ENCODE results near the gene CTSE.
A peak's percentile ranks its signal among the peaks of the same experiment; 100 is the strongest.

Gene CTSE

GRCh38 chr1:206002160-206002559 lies 21.5 kb downstream of the CTSE start:
- no peak for DNase-seq (ENCODE audit: low read depth in 1 of 2, low spot score in 1 of 2)
- H3K27me3 ChIP-seq (ENCODE audit: insufficient read depth, poor library complexity, severe bottlenecking): no peaks in the 10 kb centered on the region
- peak overlapping the region; percentile 77 for H3K27ac ChIP-seq (replicated peaks)
- TF ChIP-seq POLR2AphosphoS5 (IDR thresholded peaks at IDR 0.05; ENCODE audit: low read depth) (no peak), REST (IDR thresholded peaks at IDR 0.05; ENCODE audit: insufficient replicate concordance, low read depth) (no peak), GABPA (IDR thresholded peaks at IDR 0.05; ENCODE audit: low read depth) (no peak), CTCF (IDR thresholded peaks at IDR 0.05; ENCODE audit: insufficient read depth, low read length) (no peak), SPI1 (IDR thresholded peaks at IDR 0.05; ENCODE audit: borderline replicate concordance, low read depth) (no peak)
- H3K4me3 ChIP-seq (replicated peaks; ENCODE audit: insufficient read depth, low read length): peak overlapping the region; percentile 47

GRCh38 chr1:206001476-206001888 lies 22.2 kb downstream of the CTSE start:
- peak overlapping the region; percentile 77 for H3K27ac ChIP-seq (replicated peaks)
- peak; percentile 75 to 83 for DNase-seq (ENCODE audit: low read depth in 1 of 2, low spot score in 1 of 2)
- TF ChIP-seq CTCF (IDR thresholded peaks at IDR 0.05; ENCODE audit: insufficient read depth, low read length) (no peak), SPI1 (IDR thresholded peaks at IDR 0.05; ENCODE audit: borderline replicate concordance, low read depth) (no peak; the same call in 1 of the 2 replicates)
- no peaks in the 10 kb centered on the region for H3K27me3 ChIP-seq (ENCODE audit: insufficient read depth, poor library complexity, severe bottlenecking)
- H3K4me3 ChIP-seq (replicated peaks; ENCODE audit: insufficient read depth, low read length): peak overlapping the region; percentile 47

GRCh38 chr1:206000641-206001339 lies 22.9 kb downstream of the CTSE start:
- H3K4me3 ChIP-seq (replicated peaks; ENCODE audit: insufficient read depth, low read length): no peak overlapping the region

More at GRCh38 chr1:206000641-206001339, 22.9 kb downstream of the CTSE start:
- no peak for DNase-seq (ENCODE audit: low read depth in 1 of 2, low spot score in 1 of 2)
- no peak overlapping the region for H3K27ac ChIP-seq (replicated peaks)
- TF ChIP-seq POLR2AphosphoS5 (IDR thresholded peaks at IDR 0.05; ENCODE audit: low read depth): no peak; the same call in 1 of the 2 replicates
- TF ChIP-seq SPI1 (IDR thresholded peaks at IDR 0.05; ENCODE audit: borderline replicate concordance, low read depth): no peak
- TF ChIP-seq GABPA (IDR thresholded peaks at IDR 0.05; ENCODE audit: low read depth): no peak
- no peak for TF ChIP-seq REST (IDR thresholded peaks at IDR 0.05; ENCODE audit: insufficient replicate concordance, low read depth)
- no peak for TF ChIP-seq CTCF (IDR thresholded peaks at IDR 0.05; ENCODE audit: insufficient read depth, low read length)
- H3K27me3 ChIP-seq (ENCODE audit: insufficient read depth, poor library complexity, severe bottlenecking): no peaks in the 10 kb centered on the region
